ENCODE results near the gene PCDHGA6.
"Not testable (repeated sequence)": the region's sequence is repeated elsewhere in the genome, so short reads cannot be mapped to it uniquely, and the experiment has no call there.

PCDHGA6 gene

GRCh38 chr5:141373673-141374317 lies at the start of gene PCDHGA6:
TSS of gene PCDHGA6 (plus strand) at chr5:141373891. CDS start at chr5:141374084, 193 bp downstream.
- DNase-seq, result no peak

GRCh38 chr5:141326088-141326854 lies 47.4 kb upstream of the PCDHGA6 start:
- no peak for DNase-seq

GRCh38 chr5:141328231-141328630 lies 45.5 kb upstream of the PCDHGA6 start:
- no peak for DNase-seq

DNA sequence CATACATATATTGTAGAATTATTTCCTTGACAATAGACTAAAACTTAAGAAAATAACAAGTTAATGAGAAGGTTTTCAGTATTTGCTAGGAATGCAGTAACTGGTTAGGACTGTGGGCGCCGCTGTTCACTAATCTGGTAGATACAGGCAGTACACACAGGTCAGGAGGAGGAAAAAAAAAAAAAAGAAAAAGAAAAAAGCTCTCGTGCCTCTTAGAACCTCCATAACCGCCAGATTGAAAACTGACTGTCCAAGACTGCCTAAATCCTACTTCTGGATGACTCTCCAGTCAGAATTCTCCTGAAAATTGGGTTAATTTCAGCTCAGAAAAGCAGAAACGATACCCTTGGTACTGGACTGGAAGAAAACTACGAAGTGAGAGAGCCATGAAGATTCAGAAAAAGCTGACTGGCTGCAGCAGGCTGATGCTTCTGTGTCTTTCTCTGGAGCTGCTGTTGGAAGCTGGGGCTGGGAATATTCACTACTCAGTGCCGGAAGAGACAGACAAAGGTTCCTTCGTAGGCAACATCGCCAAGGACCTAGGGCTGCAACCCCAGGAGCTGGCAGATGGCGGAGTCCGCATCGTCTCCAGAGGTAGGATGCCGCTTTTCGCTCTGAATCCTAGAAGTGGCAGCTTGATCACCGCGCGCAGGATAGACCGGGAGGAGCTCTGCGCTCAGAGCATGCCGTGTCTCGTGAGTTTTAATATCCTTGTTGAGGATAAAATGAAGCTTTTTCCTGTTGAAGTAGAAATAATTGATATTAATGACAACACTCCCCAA lies 43.2 kb upstream of the PCDHGA6 start, which contains the start of gene PCDHGA1:
TSS of gene PCDHGA1 (plus strand) at position 216 of the 782 bp plus-strand sequence.
- peak; percentile 0 for DNase-seq

DNA sequence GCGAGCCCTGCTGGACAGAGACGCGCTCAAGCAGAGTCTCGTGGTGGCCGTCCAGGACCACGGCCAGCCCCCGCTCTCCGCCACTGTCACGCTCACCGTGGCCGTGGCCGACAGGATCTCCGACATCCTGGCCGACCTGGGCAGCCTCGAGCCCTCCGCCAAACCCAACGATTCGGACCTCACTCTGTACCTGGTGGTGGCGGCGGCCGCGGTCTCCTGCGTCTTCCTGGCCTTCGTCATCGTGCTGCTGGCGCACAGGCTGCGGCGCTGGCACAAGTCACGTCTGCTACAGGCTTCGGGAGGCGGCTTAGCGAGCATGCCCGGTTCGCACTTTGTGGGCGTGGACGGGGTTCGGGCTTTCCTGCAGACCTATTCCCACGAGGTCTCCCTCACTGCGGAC lies 41.1 kb upstream of the PCDHGA6 start:
- DNase-seq, result not testable (repeated sequence)

DNA sequence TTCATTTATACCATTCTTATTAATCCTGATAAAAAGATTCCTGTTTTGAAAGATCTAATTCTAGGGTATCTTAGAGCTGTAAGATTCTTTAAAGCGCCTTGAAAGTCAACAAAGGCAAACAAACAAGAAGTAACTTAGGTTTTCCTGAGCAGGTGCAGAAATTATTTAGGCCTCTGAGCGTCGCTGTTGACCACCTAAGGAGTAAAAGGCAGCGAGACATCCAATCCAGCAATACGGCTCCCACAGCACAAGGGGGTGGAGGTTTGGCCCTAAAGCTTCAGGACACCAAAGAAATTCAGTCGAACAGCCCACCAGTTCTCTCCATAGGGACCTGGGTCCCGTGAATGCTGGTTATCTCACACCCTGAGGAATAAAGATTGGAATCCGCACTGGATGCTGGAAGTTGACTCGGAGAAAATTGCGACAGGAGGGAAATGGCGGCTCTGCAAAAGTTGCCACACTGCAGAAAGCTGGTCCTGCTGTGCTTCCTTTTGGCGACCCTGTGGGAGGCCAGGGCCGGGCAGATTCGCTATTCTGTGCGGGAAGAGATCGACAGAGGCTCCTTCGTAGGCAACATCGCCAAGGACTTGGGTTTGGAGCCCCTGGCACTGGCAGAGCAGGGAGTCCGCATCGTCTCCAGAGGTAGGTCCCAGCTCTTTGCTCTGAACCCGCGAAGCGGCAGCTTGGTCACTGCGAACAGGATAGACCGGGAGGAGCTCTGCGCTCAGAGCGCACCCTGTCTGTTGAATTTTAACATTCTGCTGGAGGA lies 35.0 kb upstream of the PCDHGA6 start, which contains the start of gene PCDHGA2:
TSS of gene PCDHGA2 (plus strand) at position 223 of the 769 bp plus-strand sequence.
- no peak for DNase-seq

DNA sequence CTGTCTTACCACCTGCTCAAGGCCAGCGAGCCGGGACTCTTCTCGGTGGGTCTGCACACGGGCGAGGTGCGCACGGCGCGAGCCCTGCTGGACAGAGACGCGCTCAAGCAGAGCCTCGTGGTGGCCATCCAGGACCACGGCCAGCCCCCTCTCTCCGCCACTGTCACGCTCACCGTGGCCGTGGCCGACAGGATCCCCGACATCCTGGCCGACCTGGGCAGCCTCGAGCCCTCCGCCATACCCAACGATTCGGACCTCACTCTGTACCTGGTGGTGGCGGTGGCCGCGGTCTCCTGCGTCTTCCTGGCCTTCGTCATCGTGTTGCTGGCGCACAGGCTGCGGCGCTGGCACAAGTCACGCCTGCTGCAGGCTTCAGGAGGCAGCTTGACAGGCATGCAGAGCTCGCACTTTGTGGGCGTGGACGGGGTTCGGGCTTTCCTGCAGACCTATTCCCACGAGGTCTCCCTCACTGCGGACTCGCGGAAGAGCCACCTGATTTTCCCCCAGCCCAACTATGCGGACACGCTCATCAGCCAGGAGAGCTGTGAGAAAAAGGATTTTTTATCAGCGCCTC lies 32.8 kb upstream of the PCDHGA6 start:
- not testable (repeated sequence) for DNase-seq

- no peak for DNase-seq
Observed at GRCh38 chr5:141342773-141343172, 30.9 kb upstream of the PCDHGA6 start.

DNA sequence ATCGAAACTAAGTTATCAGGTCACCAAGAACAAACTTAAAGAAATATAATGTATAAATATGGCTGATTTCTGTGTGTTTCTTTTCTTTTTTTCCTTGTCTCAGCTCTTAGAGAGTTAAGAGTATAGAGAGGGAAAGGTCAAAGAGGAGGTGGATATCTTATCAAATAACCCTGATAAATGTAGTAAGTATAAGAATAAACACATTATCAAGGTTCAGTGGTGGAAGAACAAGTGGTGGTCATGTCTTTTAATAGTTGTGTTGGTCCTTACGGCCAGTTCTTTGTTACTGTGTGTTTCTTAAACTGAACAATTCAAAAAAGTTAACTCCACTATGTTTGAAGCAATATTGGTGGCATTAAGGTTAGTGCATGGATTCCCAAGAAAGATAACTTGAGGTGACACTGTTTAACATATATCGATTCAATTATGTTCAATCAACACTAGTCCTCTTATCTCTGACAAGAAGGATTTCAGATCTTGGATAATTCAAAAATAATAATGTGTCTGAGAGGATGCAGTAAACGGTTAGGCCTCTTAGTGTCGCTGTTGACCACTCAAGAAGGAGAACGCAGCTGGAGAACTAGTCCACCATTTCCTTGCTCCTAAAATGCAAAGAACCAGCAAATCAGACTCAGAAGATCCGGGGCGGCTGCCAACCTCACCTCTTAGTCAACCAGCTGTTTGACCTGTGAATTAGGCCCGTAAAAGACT lies 30.3 kb upstream of the PCDHGA6 start, which contains the start of gene PCDHGA3:
TSS of gene PCDHGA3 (plus strand) at position 588 of the 711 bp plus-strand sequence. CDS start 205 bp downstream, outside the sequence.
- no peak for DNase-seq

DNA sequence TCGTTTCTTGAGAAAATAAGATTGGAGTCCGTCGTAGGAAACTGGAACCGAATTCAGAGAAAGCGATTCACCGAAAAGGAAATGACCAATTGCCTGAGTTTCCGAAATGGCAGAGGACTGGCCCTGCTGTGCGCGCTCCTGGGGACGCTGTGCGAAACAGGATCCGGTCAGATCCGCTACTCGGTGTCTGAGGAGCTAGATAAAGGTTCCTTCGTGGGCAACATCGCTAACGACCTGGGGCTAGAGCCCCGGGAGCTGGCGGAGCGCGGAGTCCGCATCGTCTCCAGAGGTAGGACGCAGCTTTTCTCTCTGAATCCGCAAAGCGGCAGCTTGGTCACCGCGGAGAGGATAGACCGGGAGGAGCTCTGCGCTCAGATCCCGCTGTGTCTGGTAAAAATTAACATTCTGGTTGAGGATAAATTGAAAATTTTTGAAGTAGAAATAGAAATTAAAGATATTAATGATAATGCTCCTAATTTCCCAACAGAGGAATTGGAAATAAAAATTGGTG lies 29.7 kb upstream of the PCDHGA6 start:
- DNase-seq, result no peak

- no peak for DNase-seq
Observed at GRCh38 chr5:141345327-141345726, 28.4 kb upstream of the PCDHGA6 start.

DNA sequence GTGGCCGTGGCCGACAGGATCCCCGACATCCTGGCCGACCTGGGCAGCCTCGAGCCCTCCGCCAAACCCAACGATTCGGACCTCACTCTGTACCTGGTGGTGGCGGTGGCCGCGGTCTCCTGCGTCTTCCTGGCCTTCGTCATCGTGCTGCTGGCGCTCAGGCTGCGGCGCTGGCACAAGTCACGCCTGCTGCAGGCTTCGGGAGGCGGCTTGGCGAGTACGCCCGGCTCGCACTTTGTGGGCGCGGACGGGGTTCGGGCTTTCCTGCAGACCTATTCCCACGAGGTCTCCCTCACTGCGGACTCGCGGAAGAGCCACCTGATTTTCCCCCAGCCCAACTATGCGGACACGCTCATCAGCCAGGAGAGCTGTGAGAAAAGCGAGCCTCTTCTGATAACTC lies 27.7 kb upstream of the PCDHGA6 start:
- DNase-seq, result not testable (repeated sequence)

GRCh38 chr5:141349917-141350619 lies 23.6 kb upstream of the PCDHGA6 start, which contains the start of gene PCDHGB1:
TSS of gene PCDHGB1 (plus strand) at chr5:141350099. CDS start at chr5:141350261, 162 bp downstream.
- DNase-seq, result no peak

GRCh38 chr5:141351591-141351990 lies 22.1 kb upstream of the PCDHGA6 start:
- no peak for DNase-seq

DNA sequence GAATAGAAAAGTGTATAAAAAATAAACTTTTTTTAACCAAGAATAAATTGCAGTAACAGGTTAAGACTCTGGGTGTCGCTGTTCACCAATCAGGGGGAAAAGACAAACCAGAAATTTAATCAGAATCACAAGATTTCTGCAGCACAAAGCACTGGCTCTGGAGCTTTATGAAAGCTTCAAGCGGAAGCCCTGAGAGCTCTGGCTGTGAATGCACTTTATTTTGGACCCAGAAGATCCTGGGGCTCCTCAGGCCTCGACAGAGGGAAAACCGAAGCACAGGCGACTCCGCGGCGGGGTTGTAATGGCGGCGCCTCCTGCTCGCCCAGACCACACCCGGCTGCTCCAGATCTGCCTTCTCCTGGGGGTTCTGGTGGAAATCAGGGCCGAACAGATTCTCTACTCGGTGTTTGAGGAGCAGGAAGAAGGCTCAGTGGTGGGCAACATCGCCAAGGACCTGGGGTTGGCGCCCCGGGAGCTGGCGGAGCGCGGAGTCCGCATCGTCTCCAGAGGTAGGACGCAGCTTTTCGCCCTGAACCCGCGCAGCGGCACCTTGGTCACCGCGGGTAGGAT lies 18.7 kb upstream of the PCDHGA6 start, which contains the start of gene PCDHGA4:
TSS of gene PCDHGA4 (plus strand) at position 122 of the 570 bp plus-strand sequence. CDS start at position 209, 87 bp downstream.
- no peak for DNase-seq

GRCh38 chr5:141355641-141356040 lies 18.1 kb upstream of the PCDHGA6 start:
- DNase-seq, result no peak

GRCh38 chr5:141356133-141356532 lies 17.6 kb upstream of the PCDHGA6 start:
- DNase-seq, result no peak

DNA sequence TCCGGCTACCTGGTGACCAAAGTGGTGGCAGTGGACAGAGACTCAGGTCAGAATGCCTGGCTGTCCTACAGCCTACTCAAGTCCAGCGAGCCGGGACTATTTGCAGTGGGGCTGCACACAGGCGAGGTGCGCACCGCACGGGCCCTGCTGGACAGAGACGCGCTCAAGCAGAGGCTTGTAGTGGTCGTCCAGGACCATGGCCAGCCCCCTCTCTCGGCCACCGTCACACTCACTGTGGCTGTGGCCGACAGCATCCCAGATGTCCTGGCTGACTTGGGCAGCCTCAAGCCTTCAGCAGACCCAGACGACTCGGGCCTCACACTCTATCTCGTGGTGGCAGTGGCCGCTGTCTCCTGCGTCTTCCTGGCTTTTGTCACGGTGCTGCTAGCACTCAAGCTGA lies 16.7 kb upstream of the PCDHGA6 start:
- DNase-seq, result no peak

GRCh38 chr5:141359790-141360426 lies 13.8 kb upstream of the PCDHGA6 start, which contains the start of gene PCDHGB2:
TSS of gene PCDHGB2 (plus strand) at chr5:141359994. CDS start at chr5:141360136, 142 bp downstream.
- no peak for DNase-seq

Data from DMS153 (cell line).